ENCODE measurements around the gene TPRG1L.

Gene TPRG1L

GRCh38 chr1:3629561-3630160, 4.8 kb downstream of the TPRG1L start:
- DNase-seq (no peak), ATAC-seq (ENCODE audit: insufficient read depth, low read depth) (no peak)
- Histone ChIP-seq H3K36me3 (ENCODE audit: insufficient read depth, low read length) (peaks cover 73% of the 10 kb centered on the region), H3K4me3 (ENCODE audit: low read depth in 1 of 2, low read length in 2 of 2) (no peak overlapping the region), H3K27ac (ENCODE audit: low read length) (no peak overlapping the region), H3K4me2 (ENCODE audit: insufficient read depth, low read length) (no peak overlapping the region), H3K79me2 (ENCODE audit: insufficient read depth, low read length) (peaks cover 9% of the 10 kb centered on the region), H3K9ac (ENCODE audit: low read depth, low read length) (no peak overlapping the region), H2AFZ (ENCODE audit: low read depth, low read length) (no peak overlapping the region), H3K4me1 (ENCODE audit: insufficient read depth, low read length) (peaks cover 10% of the 10 kb centered on the region), H3K9me3 (ENCODE audit: insufficient read depth, low read length, severe bottlenecking) (no peaks in the 10 kb centered on the region), H4K20me1 (ENCODE audit: insufficient read depth, low read length) (peaks cover 22% of the 10 kb centered on the region), H3K27me3 (ENCODE audit: insufficient read depth, low read length, poor library complexity) (no peaks in the 10 kb centered on the region)
- no peak for TF ChIP-seq CTCF (IDR thresholded peaks at IDR 0.05; ENCODE audit: borderline replicate concordance, extremely low read depth, low read length, poor library complexity, severe bottlenecking)
- TF ChIP-seq EZH2 (IDR thresholded peaks at IDR 0.05; ENCODE audit: borderline replicate concordance, low read depth, low read length, severe bottlenecking) = no peak

GRCh38 chr1:3630161-3630611, 5.4 kb downstream of the TPRG1L start:
- ATAC-seq (ENCODE audit: insufficient read depth, low read depth) = no peak; the same call in 2 of the 3 replicates
- no peak for TF ChIP-seq EZH2 (IDR thresholded peaks at IDR 0.05; ENCODE audit: borderline replicate concordance, low read depth, low read length, severe bottlenecking)
- TF ChIP-seq CTCF (IDR thresholded peaks at IDR 0.05; ENCODE audit: borderline replicate concordance, extremely low read depth, low read length, poor library complexity, severe bottlenecking) = no peak
- Histone ChIP-seq H3K27me3 (ENCODE audit: insufficient read depth, low read length, poor library complexity) (no peaks in the 10 kb centered on the region), H2AFZ (ENCODE audit: low read depth, low read length) (no peak overlapping the region), H3K4me3 (ENCODE audit: low read depth in 1 of 2, low read length in 2 of 2) (no peak overlapping the region), H3K9me3 (ENCODE audit: insufficient read depth, low read length, severe bottlenecking) (no peaks in the 10 kb centered on the region), H4K20me1 (ENCODE audit: insufficient read depth, low read length) (peaks cover 24% of the 10 kb centered on the region), H3K4me1 (ENCODE audit: insufficient read depth, low read length) (peaks cover 10% of the 10 kb centered on the region), H3K36me3 (ENCODE audit: insufficient read depth, low read length) (peaks cover 78% of the 10 kb centered on the region), H3K79me2 (ENCODE audit: insufficient read depth, low read length) (peaks cover 9% of the 10 kb centered on the region), H3K9ac (ENCODE audit: low read depth, low read length) (no peak overlapping the region), H3K27ac (ENCODE audit: low read length) (no peak overlapping the region), H3K4me2 (ENCODE audit: insufficient read depth, low read length) (no peak overlapping the region)
- no peak for DNase-seq

GRCh38 chr1:3630914-3631313, 6.1 kb downstream of the TPRG1L start:
- Histone ChIP-seq H3K27me3 (ENCODE audit: insufficient read depth, low read length, poor library complexity) (no peaks in the 10 kb centered on the region), H3K4me3 (ENCODE audit: low read depth in 1 of 2, low read length in 2 of 2) (no peak overlapping the region), H3K79me2 (ENCODE audit: insufficient read depth, low read length) (peaks cover 1% of the 10 kb centered on the region), H4K20me1 (ENCODE audit: insufficient read depth, low read length) (peaks cover 18% of the 10 kb centered on the region; the same call in 1 of the 2 replicates), H3K4me2 (ENCODE audit: insufficient read depth, low read length) (no peak overlapping the region), H2AFZ (ENCODE audit: low read depth, low read length) (no peak overlapping the region), H3K4me1 (ENCODE audit: insufficient read depth, low read length) (peaks cover 4% of the 10 kb centered on the region), H3K27ac (ENCODE audit: low read length) (no peak overlapping the region), H3K9ac (ENCODE audit: low read depth, low read length) (no peak overlapping the region), H3K36me3 (ENCODE audit: insufficient read depth, low read length) (peaks cover 85% of the 10 kb centered on the region), H3K9me3 (ENCODE audit: insufficient read depth, low read length, severe bottlenecking) (no peaks in the 10 kb centered on the region)
- TF ChIP-seq CTCF (IDR thresholded peaks at IDR 0.05; ENCODE audit: borderline replicate concordance, extremely low read depth, low read length, poor library complexity, severe bottlenecking) (no peak), EZH2 (IDR thresholded peaks at IDR 0.05; ENCODE audit: borderline replicate concordance, low read depth, low read length, severe bottlenecking) (no peak)
- DNase-seq (no peak), ATAC-seq (ENCODE audit: insufficient read depth, low read depth) (no peak)

Measured in DND-41 (cell line).